Breast epithelium (tissue), 4 donors: ENCODE results near the gene FAF1. TPM values are rescaled to one million over a fixed set of nuclear protein-coding genes. Genes with fewer than 3 reads are reported as not detected.
"Not testable (repeated sequence)": the region's sequence is repeated elsewhere in the genome, so short reads cannot be mapped to it uniquely, and the experiment has no call there.

Experiments used
- DNase-seq, 2 donors: peaks; one replicate each; pipeline ENCODE4 v3.0.0-alpha.2; 2019; ENCODE audit warnings: low spot score in 2 of 2
- H3K27ac ChIP-seq, 2 donors: fragments of 200-600 bp; sonication (generic) in 1 of 2; one replicate each; pipeline ENCODE4 v1.5.1; 2016 to 2019; ENCODE audit warnings: mild to moderate bottlenecking in 1 of 2
- H3K27me3 ChIP-seq, 2 donors: fragments of 200-600 bp; sonication (generic) in 1 of 2; one replicate each; pipeline versions ENCODE4 v1.5.1 to v1.6.0; 2017 to 2019; ENCODE audit warnings: control low read depth in 1 of 2, mild to moderate bottlenecking in 1 of 2
- H3K36me3 ChIP-seq: fragments of 200-600 bp; one replicate; pipeline ENCODE4 v1.5.1; 2019
- H3K4me1 ChIP-seq, 2 donors: fragments of 200-600 bp; sonication (generic); one replicate each; pipeline ENCODE4 v1.5.1; 2016 to 2019; ENCODE audit warnings: control low read depth in 1 of 2
- H3K4me3 ChIP-seq, 3 donors: fragments of 200-600 bp; sonication (generic); 1 replicate in 2 of 3; 2 replicates in 1 of 3; pipeline ENCODE4 v1.5.1; 2016 to 2019; ENCODE audit warnings: mild to moderate bottlenecking in 3 of 3, moderate library complexity in 2 of 3
- H3K9me3 ChIP-seq, 2 donors: fragments of 200-600 bp; sonication (generic) in 1 of 2; one replicate each; pipeline ENCODE4 v1.5.1; 2016 to 2019; ENCODE audit warnings: control low read depth in 1 of 2
- POLR2A ChIP-seq: fragments of 450-650 bp; IDR thresholded peaks from one replicate; pipeline ENCODE4 v1.6.1; 2016; ENCODE audit warnings: antibody characterized with exemption, mild to moderate bottlenecking, moderate library complexity
- POLR2AphosphoS5 ChIP-seq, 3 donors: sonication (generic); formaldehyde crosslinking; IDR thresholded peaks; one replicate each; pipeline ENCODE4 v1.6.1; 2017; ENCODE audit warnings: antibody characterized with exemption in 3 of 3
- intact Hi-C: fragments of 100-400 bp; cut with DNase I; formaldehyde crosslinking; loops from one replicate; pipeline ENCODE4 v1.15.1; 2023; ENCODE audit warnings: low total_unique reads
- total RNA-seq, 3 donors: library from RNA; depleted of rRNA; stranded (reverse); fragments of >200 nt; gene quantifications; one replicate each; pipeline ENCODE4 v1.1.0, GENCODE V29; 2016
- TF ChIP-seq, protein P1 (sequence below), 3 donors: fragments of 450-650 bp; IDR thresholded peaks; one replicate each; pipeline ENCODE4 v1.5.1; 2016 to 2017; ENCODE audit warnings: antibody characterized with exemption in 3 of 3, mild to moderate bottlenecking in 3 of 3, moderate library complexity in 3 of 3

Gene FAF1
- total RNA-seq, 3 donors from 2014 or later: 34.9 to 58.2 (median 42.0) TPM

DNA sequence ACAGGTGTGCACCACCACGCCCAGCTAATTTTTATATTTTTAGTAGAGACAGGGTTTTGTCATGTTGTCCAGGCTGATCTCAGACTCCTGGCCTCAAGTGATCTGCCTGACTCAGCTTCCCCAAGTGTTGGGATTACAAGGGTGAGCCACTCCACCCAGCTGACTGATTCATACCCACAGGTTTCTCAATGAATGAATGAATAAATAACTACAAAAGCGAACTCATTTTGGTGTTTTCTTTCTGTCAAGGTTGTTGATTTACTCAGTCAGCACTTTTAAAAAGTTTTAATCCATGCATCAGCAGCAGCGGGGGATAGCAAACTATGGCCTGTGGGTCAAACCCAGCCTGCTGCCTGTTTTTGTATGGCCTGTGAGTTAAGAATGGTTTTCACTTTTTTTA, 217.5 kb downstream of the FAF1 start:
- DNase-seq: no peak
- Histone ChIP-seq H3K36me3 (no peaks in the 10 kb centered on the region), H3K9me3 (no peaks in the 10 kb centered on the region), H3K27ac (no peak overlapping the region), H3K4me1 (no peaks in the 10 kb centered on the region), H3K27me3 (no peaks in the 10 kb centered on the region), H3K4me3 (no peak overlapping the region)
- TF ChIP-seq, protein P1, sequence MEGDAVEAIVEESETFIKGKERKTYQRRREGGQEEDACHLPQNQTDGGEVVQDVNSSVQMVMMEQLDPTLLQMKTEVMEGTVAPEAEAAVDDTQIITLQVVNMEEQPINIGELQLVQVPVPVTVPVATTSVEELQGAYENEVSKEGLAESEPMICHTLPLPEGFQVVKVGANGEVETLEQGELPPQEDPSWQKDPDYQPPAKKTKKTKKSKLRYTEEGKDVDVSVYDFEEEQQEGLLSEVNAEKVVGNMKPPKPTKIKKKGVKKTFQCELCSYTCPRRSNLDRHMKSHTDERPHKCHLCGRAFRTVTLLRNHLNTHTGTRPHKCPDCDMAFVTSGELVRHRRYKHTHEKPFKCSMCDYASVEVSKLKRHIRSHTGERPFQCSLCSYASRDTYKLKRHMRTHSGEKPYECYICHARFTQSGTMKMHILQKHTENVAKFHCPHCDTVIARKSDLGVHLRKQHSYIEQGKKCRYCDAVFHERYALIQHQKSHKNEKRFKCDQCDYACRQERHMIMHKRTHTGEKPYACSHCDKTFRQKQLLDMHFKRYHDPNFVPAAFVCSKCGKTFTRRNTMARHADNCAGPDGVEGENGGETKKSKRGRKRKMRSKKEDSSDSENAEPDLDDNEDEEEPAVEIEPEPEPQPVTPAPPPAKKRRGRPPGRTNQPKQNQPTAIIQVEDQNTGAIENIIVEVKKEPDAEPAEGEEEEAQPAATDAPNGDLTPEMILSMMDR (IDR thresholded peaks at IDR 0.05): no peak
- TF ChIP-seq POLR2A: no peak
- no peak for TF ChIP-seq POLR2AphosphoS5 (IDR thresholded peaks at IDR 0.05)
- intact Hi-C loops: no loop called here

DNA sequence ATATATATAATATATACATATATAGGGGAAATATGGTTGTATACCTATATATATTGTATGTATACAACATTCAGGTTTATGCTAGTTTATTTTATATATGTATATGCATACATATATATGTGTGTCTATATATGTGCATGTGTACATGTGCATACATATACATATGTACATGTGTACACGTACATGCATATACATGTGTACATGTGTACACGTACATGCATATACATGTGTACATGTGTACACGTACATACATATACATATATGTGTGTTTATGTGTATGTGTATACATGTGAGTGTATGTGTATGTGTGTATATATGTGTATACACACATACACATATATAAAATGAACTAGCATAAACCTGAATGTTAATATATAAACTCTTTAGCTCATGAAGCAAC, 220.9 kb downstream of the FAF1 start:
- H3K36me3 ChIP-seq: no peaks in the 10 kb centered on the region
- H3K27me3 ChIP-seq: no peaks in the 10 kb centered on the region
- H3K27ac ChIP-seq: no peak overlapping the region
- intact Hi-C loops: no loop called here
- H3K4me3 ChIP-seq: no peak overlapping the region
- no peak for DNase-seq
- H3K9me3 ChIP-seq: no peaks in the 10 kb centered on the region
- no peaks in the 10 kb centered on the region for H3K4me1 ChIP-seq
- TF ChIP-seq POLR2A (no peak), POLR2AphosphoS5 (IDR thresholded peaks at IDR 0.05) (no peak)

DNA sequence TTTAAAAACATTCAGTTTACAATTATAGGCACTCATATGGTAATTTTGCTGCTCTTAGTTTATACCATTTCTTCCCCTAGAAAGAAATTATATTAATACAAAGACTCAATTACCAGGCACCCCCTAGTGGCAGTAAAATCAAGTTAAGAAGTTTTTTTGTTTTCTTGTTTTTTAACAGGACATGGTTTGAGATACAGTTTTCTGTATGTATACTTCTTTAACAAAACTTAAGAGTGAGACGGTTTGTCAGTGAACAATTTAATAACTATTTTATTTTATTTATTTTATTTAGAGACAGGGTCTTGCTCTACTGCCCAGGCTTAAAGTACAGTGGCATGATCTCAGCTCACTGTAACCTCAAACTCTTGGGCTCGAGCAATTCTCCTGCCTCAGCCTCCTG, 224.6 kb downstream of the FAF1 start:
- DNase-seq: no peak
- TF ChIP-seq POLR2A: no peak
- TF ChIP-seq, protein P1 (IDR thresholded peaks at IDR 0.05): peak in 2 of 3 donors; percentile 12 to 23
- intact Hi-C loops: no loop called here
- H3K4me3 ChIP-seq: no peak overlapping the region
- no peaks in the 10 kb centered on the region for H3K4me1 ChIP-seq
- H3K27ac ChIP-seq: no peak overlapping the region
- H3K9me3 ChIP-seq: no peaks in the 10 kb centered on the region
- H3K36me3 ChIP-seq: no peaks in the 10 kb centered on the region
- no peaks in the 10 kb centered on the region for H3K27me3 ChIP-seq

DNA sequence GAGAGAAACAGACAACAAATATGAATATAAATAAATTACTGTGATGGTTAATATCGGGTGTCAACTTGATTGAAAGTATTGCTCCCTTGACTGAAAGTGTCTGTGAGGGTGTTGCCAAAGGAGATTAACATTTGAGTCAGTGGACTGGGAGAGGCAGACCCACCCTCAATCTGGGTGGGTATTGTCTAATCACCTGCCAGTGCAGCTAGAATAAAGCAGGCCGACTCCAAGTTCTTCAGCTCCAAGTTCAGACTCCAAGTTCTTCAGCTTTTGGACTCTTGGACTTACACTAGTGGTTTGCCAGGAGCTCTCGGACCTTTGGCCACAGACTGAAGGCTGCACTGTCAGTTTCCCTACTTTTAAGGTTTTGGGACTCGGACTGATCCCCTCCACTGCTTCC, 232.5 kb downstream of the FAF1 start:
- H3K27ac ChIP-seq, DNase-seq, H3K9me3 ChIP-seq, H3K4me1 ChIP-seq, H3K4me3 ChIP-seq, H3K36me3 ChIP-seq, H3K27me3 ChIP-seq, intact Hi-C loops: not testable (repeated sequence)

DNA sequence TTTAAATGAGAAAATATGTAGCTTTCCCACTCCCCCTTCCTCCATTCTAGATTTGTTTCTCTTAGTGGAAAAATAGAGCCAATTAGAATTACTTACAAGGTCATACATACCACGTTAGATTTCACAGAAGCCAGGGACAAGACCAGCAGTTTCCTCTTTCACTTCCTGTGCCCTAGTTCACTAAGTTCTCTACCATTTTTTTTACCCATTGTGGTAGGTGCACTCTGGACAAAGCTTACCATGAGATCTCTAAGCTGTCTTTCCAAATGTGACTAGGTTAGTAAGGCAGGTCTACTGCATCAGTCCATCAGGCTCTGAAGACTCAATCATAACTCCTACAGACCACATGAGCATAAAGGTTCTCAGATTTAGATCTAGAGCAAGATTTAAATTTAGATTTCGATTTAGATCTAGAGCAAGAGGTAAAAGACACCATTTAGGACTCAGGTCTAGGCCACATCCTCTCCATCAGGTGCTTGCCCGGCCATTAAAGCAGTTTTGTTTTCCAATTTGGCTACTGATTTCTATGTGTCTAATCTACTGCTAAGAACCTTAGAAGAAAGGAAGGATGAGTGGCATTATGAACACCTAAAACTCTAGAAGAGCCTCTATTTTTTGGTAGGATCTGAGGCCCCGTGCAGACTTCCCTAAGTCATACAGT, 235.3 kb downstream of the FAF1 start:
- no peak overlapping the region for H3K27ac ChIP-seq
- intact Hi-C loops: no loop called here
- no peak overlapping the region for H3K4me3 ChIP-seq
- no peaks in the 10 kb centered on the region for H3K9me3 ChIP-seq
- H3K36me3 ChIP-seq: no peaks in the 10 kb centered on the region
- no peaks in the 10 kb centered on the region for H3K27me3 ChIP-seq
- no peaks in the 10 kb centered on the region for H3K4me1 ChIP-seq
- DNase-seq: no peak
- no peak for TF ChIP-seq POLR2A

DNA sequence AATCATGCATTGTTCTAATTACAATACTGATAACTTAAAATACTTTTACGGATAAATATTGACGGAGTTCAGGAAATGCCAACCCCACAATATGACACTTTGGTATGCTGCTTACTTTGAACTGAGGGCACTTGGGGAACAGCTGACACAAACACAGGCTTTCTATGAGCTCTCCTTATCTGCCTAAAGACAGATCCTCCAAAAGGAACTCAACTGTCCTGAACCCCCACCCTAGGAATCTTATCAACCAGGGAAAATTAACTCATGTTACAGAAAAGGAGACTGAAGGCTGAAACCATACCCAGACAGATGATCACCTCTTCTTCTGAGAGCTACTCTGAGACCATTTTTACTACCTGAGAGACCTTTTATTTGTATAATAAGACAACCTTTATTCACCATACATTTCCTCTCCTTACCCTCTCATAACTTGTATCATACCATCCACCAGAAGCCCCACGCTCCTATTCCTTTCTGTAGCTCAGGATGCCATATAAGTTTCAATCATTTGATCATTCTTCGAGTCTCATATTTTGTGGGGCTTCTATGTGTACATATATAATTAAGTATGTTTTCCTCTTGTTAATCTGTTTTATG, 239.5 kb downstream of the FAF1 start:
- TF ChIP-seq POLR2AphosphoS5 (IDR thresholded peaks at IDR 0.05): no peak
- TF ChIP-seq, protein P1 (IDR thresholded peaks at IDR 0.05): no peak
- Histone ChIP-seq H3K4me3 (no peak overlapping the region), H3K4me1 (no peaks in the 10 kb centered on the region), H3K36me3 (no peaks in the 10 kb centered on the region), H3K27ac (no peak overlapping the region), H3K9me3 (no peaks in the 10 kb centered on the region), H3K27me3 (no peaks in the 10 kb centered on the region)
- DNase-seq: no peak
- intact Hi-C loops: no loop called here
